ENCODE measurements around the gene INS.

DNA sequence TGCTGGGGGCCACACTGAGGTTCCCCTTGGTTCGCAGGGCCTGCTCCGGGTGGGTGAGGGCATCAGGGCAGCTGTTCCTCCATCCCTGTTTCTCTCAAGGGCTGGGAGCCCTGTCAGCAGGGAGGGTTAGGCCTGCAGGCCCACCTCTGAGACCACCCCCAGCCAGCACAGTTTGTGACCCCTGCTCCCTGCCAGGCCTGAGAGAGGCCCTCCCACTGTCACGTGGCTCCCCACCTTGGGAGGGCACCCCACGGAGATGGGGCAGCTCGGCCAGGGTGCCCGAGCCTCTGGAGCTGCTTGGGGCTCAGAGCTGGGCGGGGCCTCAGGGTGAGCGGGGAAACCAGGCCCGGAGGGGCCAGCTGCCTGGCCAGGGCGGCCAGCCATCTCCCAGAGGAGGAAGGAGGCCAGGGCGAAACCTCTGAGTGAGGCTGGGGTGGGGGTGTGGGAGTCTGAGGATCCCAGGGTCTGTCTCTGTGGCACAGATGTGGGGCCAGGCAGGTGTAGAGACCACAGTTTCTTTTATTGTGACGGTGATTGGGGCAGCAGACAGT, 2.5 kb upstream of the INS start:
- TF ChIP-seq, protein P1, sequence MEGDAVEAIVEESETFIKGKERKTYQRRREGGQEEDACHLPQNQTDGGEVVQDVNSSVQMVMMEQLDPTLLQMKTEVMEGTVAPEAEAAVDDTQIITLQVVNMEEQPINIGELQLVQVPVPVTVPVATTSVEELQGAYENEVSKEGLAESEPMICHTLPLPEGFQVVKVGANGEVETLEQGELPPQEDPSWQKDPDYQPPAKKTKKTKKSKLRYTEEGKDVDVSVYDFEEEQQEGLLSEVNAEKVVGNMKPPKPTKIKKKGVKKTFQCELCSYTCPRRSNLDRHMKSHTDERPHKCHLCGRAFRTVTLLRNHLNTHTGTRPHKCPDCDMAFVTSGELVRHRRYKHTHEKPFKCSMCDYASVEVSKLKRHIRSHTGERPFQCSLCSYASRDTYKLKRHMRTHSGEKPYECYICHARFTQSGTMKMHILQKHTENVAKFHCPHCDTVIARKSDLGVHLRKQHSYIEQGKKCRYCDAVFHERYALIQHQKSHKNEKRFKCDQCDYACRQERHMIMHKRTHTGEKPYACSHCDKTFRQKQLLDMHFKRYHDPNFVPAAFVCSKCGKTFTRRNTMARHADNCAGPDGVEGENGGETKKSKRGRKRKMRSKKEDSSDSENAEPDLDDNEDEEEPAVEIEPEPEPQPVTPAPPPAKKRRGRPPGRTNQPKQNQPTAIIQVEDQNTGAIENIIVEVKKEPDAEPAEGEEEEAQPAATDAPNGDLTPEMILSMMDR (IDR thresholded peaks at IDR 0.05; ENCODE audit: low read depth, low read length, poor library complexity, severe bottlenecking) = no peak
- no peak for TF ChIP-seq EZH2phosphoT487 (IDR thresholded peaks at IDR 0.05; ENCODE audit: borderline replicate concordance, low read length)
